ENCODE data around the gene DCBLD2.

DNA sequence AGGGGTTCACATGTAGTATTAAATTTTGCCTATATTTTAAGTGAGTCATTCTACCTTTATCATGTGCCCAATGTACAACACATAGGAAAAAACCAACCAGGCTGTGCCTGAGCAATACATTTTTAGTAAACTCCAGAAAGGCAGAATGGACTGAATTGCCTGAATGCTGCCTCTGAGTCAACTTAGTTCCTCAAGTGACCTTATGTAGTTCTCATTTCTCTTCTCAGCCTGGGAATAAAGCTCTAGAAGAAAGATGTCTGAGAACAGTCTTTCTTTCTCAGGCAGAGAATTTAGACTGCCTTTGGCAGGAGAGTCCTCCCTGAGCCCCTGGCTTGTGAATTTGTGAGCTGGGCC lies 125.4 kb downstream of the DCBLD2 start:
- TF ChIP-seq CTCF (IDR thresholded peaks at IDR 0.05) (no peak), POLR2A (IDR thresholded peaks at IDR 0.05) (no peak)

All from heart left ventricle (tissue), 13 donors.